Embryonic facial prominence (tissue), 1 donor: Measurements from ENCODE around the gene PPIG.
"Not testable (repeated sequence)": the region's sequence is repeated elsewhere in the genome, so short reads cannot be mapped to it uniquely, and the experiment has no call there.

ENCODE experiments used
- DNase-seq: peaks from one replicate; pipeline ENCODE4 v3.0.0-alpha.2; 2016; ENCODE audit errors: extremely low spot score

PPIG gene

DNA sequence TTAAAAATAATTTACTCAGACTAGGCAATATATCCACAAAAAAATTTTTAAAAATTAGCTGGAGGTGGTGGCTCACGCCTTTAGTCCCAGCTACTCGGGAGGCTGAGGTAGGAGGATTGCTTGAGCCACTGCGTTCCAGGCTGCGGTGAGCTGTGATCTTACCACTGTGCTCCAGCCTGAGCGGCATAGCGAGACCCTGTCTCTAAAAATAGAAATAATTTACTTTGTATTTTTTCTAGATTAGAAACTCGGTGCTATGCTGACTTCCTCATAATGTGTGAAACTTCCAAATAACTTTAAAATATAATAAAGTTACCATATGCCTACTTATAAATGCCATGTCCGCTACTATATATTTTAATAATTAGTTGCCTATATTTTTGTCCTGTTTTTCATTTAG, 6.7 kb downstream of the PPIG start:
- no peak for DNase-seq

DNA sequence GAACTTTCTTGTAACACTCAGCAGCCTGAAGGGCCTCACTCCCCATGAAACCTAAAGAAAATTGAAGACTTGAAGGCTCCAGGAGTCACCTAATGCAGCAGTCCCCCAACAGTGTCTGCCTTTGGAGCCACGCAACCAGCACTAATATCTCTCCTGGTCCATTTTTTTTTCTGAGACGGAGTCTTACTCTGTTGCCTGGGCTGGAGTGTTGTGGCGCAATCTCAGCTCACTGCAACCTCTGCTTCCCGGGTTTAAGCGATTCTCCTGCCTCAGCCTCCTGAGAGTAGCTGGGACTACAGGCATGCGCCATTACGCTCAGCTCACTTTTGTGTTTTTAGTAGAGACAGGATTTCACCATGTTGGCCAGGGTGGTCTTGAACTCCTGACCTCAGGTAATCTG, 12.4 kb downstream of the PPIG start:
- not testable (repeated sequence) for DNase-seq

GRCh38 chr2:169598982-169599381, 14.8 kb downstream of the PPIG start:
- no peak for DNase-seq

DNA sequence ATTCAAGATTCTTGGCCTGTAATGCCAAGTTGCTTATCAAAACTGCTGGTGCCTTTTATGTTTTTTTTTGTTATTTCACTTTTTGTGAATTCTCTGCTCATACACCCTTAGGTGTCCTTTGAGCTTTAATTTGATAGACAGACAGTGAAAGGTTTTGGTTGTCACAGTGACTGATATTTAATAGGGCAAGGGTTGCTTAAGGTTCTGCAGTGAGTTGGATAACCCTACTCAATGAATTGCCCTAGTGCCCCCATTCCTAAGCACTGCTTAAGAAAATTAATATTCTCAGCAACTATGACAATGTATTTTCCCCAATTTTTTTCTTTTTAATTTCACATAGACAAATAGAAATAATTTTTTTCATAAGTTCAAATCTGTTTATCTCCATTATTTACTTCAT, 15.4 kb downstream of the PPIG start:
- no peak for DNase-seq

GRCh38 chr2:169609264-169609663, 25.1 kb downstream of the PPIG start:
- DNase-seq = no peak

GRCh38 chr2:169613876-169614275, 29.7 kb downstream of the PPIG start:
- no peak for DNase-seq

DNA sequence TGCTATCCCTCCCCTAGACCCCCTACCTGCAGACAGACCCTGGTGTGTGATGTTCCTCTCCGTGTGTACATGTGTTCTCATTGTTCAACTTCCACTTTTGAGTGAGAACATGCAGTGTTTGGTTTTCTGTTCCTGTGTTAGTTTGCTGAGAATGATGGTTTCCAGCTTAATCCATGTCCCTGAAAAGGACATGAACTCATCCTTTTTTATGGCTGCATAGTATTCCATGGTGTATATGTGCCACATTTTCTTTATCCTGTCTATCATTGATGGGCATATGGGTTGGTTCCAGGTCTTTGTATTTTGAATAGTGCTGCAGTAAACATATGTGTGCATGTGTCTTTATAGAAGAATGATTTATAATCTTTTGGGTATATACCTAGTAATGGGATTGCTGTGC, 31.8 kb downstream of the PPIG start:
- DNase-seq = not testable (repeated sequence)

DNA sequence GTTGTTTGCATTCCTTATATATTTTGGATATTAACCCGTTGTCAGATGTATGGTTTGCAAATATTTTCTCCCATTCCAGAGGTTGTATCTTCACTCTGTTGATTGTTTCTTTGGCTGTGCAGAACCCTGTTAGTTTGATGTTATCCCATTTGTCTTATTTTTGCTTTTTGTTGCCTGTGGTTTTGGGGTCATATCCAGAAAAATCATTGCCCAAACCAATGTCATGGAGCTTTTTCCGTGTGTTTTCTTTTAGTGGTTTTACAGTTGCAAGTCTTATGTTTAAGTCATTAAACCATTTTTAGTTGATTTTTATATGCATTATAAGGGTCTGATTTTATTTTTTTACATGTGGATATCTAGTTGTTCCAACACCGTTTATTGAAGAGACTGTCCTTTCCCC, 35.8 kb downstream of the PPIG start:
- DNase-seq = no peak

GRCh38 chr2:169620509-169620908, 36.4 kb downstream of the PPIG start:
- DNase-seq = no peak

- DNase-seq = no peak
These were observed 39.1 kb downstream of the PPIG start for GRCh38 chr2:169623235-169623634.

DNA sequence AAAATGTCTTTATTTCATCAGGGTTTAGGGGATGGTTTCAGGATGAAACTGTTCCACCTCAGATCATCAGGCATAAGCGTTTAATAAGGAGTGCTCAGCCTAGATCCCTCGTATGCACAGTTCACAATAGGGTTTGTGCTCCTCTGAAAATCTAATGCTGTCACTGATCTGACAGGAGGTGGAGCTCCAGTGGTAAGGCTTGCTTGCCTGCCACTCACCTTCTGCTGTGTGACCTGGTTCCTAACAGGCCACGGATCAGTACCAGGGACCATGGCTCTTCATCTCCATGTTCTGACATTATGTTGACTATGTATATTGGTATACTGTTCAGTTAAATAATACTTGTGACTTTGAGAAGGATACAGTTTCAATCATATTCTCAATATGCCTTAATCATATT, 41.6 kb downstream of the PPIG start:
- no peak for DNase-seq

DNA sequence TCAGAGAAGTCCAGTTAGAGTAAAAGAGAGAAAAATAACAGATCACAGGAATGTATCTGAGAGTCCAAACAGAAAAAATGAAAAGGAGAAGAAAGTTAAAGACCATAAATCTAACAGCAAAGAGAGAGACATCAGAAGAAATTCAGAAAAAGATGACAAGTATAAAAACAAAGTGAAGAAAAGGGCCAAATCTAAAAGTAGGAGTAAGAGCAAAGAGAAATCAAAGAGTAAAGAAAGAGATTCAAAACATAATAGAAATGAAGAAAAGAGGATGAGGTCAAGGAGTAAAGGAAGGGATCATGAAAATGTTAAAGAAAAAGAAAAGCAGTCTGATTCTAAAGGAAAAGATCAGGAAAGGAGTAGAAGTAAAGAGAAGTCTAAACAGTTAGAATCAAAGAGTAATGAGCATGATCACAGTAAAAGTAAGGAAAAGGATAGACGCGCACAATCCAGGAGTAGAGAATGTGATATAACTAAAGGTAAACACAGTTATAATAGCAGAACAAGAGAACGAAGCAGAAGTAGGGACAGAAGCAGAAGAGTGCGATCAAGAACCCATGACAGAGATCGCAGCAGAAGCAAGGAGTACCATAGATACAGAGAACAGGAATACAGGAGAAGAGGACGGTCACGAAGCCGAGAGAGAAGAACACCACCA, 52.4 kb downstream of the PPIG start:
- DNase-seq = no peak

GRCh38 chr2:169637620-169638019, 53.5 kb downstream of the PPIG start:
- DNase-seq = no peak

- DNase-seq = no peak
These were observed 56.0 kb downstream of the PPIG start for GRCh38 chr2:169640104-169640503.

GRCh38 chr2:169641464-169641863, 57.3 kb downstream of the PPIG start:
- no peak for DNase-seq

GRCh38 chr2:169644173-169644572, 60.0 kb downstream of the PPIG start:
- DNase-seq = no peak

GRCh38 chr2:169647496-169647895, 63.3 kb downstream of the PPIG start:
- DNase-seq = no peak

DNA sequence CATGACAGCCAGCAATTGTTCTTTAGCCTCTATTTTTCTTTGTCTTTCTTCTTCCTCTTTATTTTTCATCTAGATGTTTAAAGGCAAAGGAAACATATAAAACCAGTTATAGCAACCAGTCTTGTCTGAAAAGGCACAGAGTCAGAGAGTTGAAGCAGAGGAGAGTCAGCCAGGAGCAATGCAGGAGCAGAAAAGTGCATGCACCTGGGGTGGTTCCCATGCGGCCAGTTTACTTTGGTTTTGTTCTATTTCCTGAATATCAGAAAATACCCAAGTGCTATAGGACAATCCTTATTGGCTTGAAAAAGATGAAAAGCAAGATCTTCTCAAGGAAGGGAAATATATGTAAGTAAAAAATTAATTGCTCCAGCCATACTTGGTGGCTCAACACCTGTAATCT, 65.1 kb downstream of the PPIG start:
- no peak for DNase-seq

DNA sequence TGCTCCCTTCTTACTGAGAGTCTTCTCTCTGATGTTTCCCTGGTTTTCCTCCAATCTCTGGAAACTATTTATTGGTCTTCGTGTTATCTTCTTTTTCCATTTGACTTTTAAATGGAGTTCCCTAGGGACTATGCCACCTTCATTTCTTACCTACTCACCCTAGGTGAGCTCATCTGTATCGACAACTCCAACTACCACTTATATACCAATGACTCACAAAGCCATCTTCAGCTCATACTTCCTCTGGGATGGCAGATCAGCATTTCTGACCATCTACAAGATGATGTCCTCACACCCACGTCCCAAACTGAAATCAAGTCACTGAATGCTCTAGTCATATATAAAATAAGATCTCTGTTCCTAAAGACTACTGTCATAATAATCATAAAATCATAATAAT, 69.5 kb downstream of the PPIG start:
- no peak for DNase-seq

DNA sequence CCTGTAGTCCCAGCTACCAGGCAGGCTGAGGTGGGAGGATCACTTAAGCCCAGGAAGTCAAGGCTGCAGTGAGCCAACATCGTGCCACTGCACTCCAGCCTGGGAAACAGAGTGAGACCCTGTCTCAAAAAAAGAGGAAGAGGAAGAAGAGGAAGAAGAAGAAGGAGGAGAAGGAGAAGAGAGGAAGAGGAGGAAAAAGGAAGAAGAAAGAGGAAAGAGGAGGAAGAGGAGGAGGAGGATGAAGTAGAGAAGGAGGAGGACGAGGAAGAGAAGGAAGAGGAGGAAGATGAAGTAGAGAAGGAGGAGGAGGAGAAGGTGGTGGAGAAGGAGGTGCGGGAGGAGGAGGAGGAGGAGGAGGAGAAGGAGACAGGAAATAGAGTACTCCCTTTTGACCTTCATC, 72.0 kb downstream of the PPIG start:
- DNase-seq = no peak

- DNase-seq = no peak
These were observed 74.7 kb downstream of the PPIG start for GRCh38 chr2:169658877-169659276.

- no peak for DNase-seq
These were observed 75.2 kb downstream of the PPIG start for GRCh38 chr2:169659320-169659719.

GRCh38 chr2:169661265-169661664, 77.1 kb downstream of the PPIG start:
- DNase-seq = no peak

- DNase-seq = no peak
These were observed 78.6 kb downstream of the PPIG start for GRCh38 chr2:169662744-169663143.
